Natural killer cell treated with Interleukin-12 subunit alpha and Interleukin-12 subunit beta and Interleukin-15 and Interleukin-18, amount 100 ng/mL, for 72 hours (primary cell): ENCODE measurements around the gene TMSB4X. TPM values are rescaled to one million over a fixed set of nuclear protein-coding genes. Genes with fewer than 3 reads are reported as not detected.
"Not testable (repeated sequence)": the region's sequence is repeated elsewhere in the genome, so short reads cannot be mapped to it uniquely, and the experiment has no call there.

ENCODE experiments used
- ATAC-seq, 2 donors: fragments of 150-1000 bp; cut with Tn5 transposase in 1 of 2; sonication (Bioruptor Pico), chemical (Tn5 transposase) in 1 of 2; 2 replicates each; pipeline ENCODE4 v1.10.0; 2021
- DNase-seq: peaks from one replicate; pipeline ENCODE4 v3.0.0; 2022; ENCODE audit warnings: low spot score
- H3K27ac Mint-ChIP-seq, 2 donors: 1 replicate in 1 of 2; 2 replicates in 1 of 2; pipeline ENCODE4 v1.8.0; 2022; ENCODE audit warnings: mixed read lengths in 2 of 2, mild to moderate bottlenecking in 1 of 2, moderate library complexity in 1 of 2
- H3K27me3 Mint-ChIP-seq, 2 donors: 1 replicate in 1 of 2; 2 replicates in 1 of 2; pipeline ENCODE4 v1.8.0; 2022; ENCODE audit warnings: mixed read lengths in 2 of 2
- H3K36me3 Mint-ChIP-seq: one replicate; pipeline ENCODE4 v1.8.0; 2022; ENCODE audit warnings: mixed read lengths
- H3K4me1 Mint-ChIP-seq, 2 donors: 1 replicate in 1 of 2; 2 replicates in 1 of 2; pipeline ENCODE4 v1.8.0; 2022; ENCODE audit warnings: low read depth in 2 of 2, mixed read lengths in 2 of 2, mild to moderate bottlenecking in 1 of 2
- H3K4me3 Mint-ChIP-seq: one replicate; pipeline ENCODE4 v1.8.0; 2022; ENCODE audit warnings: mixed read lengths
- H3K9me3 Mint-ChIP-seq: 2 replicates; pipeline ENCODE4 v1.8.0; 2022; ENCODE audit warnings: mixed read lengths
- total RNA-seq, 2 donors: library from RNA; stranded (reverse); gene quantifications; one replicate each; pipeline ENCODE4 v1.2.3, GENCODE V29; 2022

Gene TMSB4X
- total RNA-seq, 2 donors from 2014 or later: 2,674 to 5,601 TPM

DNA sequence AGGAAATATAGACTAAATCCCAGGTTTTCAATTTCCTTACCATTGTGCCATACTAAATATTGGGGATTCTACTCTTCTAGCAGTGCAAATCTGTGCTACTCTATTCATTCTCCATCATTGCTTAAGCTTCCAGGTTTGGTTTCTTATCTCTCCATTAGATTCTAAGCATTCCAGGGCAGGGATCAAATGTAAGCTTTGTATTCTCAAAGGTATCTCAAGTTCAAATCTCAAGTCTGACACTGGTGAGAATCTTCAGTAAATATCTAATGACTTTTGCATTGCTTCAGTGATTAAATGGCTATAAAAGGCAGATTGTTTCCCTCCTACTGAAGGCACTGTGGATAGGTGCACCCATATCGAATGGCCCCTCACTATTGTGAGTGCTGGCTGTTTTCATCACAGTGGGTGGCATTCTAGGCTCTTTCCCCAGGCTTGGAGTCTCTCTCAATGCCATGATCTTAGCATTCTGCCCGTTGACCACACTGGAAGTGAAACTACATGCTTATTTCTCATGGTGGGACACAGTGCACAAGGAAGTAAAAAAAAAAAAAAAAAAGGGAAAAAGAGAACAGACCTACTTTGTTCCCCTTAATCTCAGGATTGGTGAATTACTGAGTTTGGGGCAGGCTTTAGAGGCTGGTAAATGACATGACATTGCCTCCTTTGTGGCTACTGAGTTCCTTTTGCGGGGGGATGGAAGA is 40.8 kb downstream of the TMSB4X start:
- no peak for ATAC-seq
- no peaks in the 10 kb centered on the region for H3K36me3 Mint-ChIP-seq
- peaks cover 0 to 30% of the 10 kb centered on the region in 2 donors for H3K27me3 Mint-ChIP-seq
- H3K4me3 Mint-ChIP-seq: no peak overlapping the region
- DNase-seq: no peak
- H3K27ac Mint-ChIP-seq: peak overlapping the region in 1 of 2 donors; percentile 27
- no peaks in the 10 kb centered on the region for H3K9me3 Mint-ChIP-seq
- H3K4me1 Mint-ChIP-seq: peaks cover 17 to 24% of the 10 kb centered on the region in 2 donors

- peaks cover 0 to 28% of the 10 kb centered on the region in 2 donors for H3K27me3 Mint-ChIP-seq
- not testable (repeated sequence) for H3K9me3 Mint-ChIP-seq, DNase-seq, H3K36me3 Mint-ChIP-seq, ATAC-seq, H3K4me3 Mint-ChIP-seq, H3K27ac Mint-ChIP-seq
- H3K4me1 Mint-ChIP-seq: peaks cover 17 to 24% of the 10 kb centered on the region in 2 donors
Measured at GRCh38 chrX:13016731-13017130, 41.8 kb downstream of the TMSB4X start.

GRCh38 chrX:13022926-13023325 is 48.0 kb downstream of the TMSB4X start:
- H3K36me3 Mint-ChIP-seq: no peaks in the 10 kb centered on the region
- H3K9me3 Mint-ChIP-seq: peaks cover 2% of the 10 kb centered on the region
- DNase-seq (no peak), ATAC-seq (no peak)
- peaks cover 31 to 36% of the 10 kb centered on the region in 2 donors for H3K4me1 Mint-ChIP-seq
- H3K27ac Mint-ChIP-seq: no peak overlapping the region
- H3K27me3 Mint-ChIP-seq: peaks cover 0 to 16% of the 10 kb centered on the region in 2 donors
- no peak overlapping the region for H3K4me3 Mint-ChIP-seq

GRCh38 chrX:13023567-13023966 is 48.7 kb downstream of the TMSB4X start:
- H3K36me3 Mint-ChIP-seq: no peaks in the 10 kb centered on the region
- H3K9me3 Mint-ChIP-seq: peaks cover 2% of the 10 kb centered on the region
- H3K4me1 Mint-ChIP-seq: peaks cover 29 to 36% of the 10 kb centered on the region in 2 donors
- H3K27me3 Mint-ChIP-seq: peaks cover 0 to 18% of the 10 kb centered on the region in 2 donors
- H3K4me3 Mint-ChIP-seq: no peak overlapping the region
- ATAC-seq (no peak), DNase-seq (no peak)
- peak overlapping the region; percentile 23 to 65 for H3K27ac Mint-ChIP-seq

GRCh38 chrX:13023979-13024378 is 49.1 kb downstream of the TMSB4X start:
- Mint-ChIP-seq H3K27me3 (peaks cover 0 to 18% of the 10 kb centered on the region in 2 donors), H3K27ac (peak overlapping the region; percentile 23 to 65), H3K4me1 (peaks cover 30 to 36% of the 10 kb centered on the region in 2 donors), H3K36me3 (no peaks in the 10 kb centered on the region), H3K4me3 (no peak overlapping the region), H3K9me3 (peaks cover 2% of the 10 kb centered on the region)
- ATAC-seq (no peak), DNase-seq (no peak)

- H3K9me3 Mint-ChIP-seq: peaks cover 2% of the 10 kb centered on the region
- ATAC-seq: no peak
- no peaks in the 10 kb centered on the region for H3K36me3 Mint-ChIP-seq
- DNase-seq: no peak
- H3K4me1 Mint-ChIP-seq: peaks cover 37% of the 10 kb centered on the region in 2 donors
- H3K27ac Mint-ChIP-seq: peak overlapping the region; percentile 88 to 90
- peaks cover 0 to 16% of the 10 kb centered on the region in 2 donors for H3K27me3 Mint-ChIP-seq
- H3K4me3 Mint-ChIP-seq: peak overlapping the region; percentile 49
Measured at GRCh38 chrX:13024986-13025385, 50.1 kb downstream of the TMSB4X start.

Other genes with a start within 250 kb of the TMSB4X start
- 10 to 100 TPM; 52.3 to 70.2 TPM for gene PRPS2, start 183.7 kb upstream of the TMSB4X start, total RNA-seq
- under 1 TPM in 1 of 2 donors, not detected in 1; 0.31 TPM for gene TLR7, start 108.0 kb upstream of the TMSB4X start, total RNA-seq
- not detected for gene TLR8, start 68.5 kb upstream of the TMSB4X start, total RNA-seq
- gene FAM9C, start 69.5 kb downstream of the TMSB4X start, total RNA-seq: not detected